IMR-90 (cell line): Measurements from ENCODE around the gene ORC4.

Experiments used
- BHLHE40 ChIP-seq: fragments of 150-350 bp; IDR thresholded peaks from 2 replicates; pipeline ENCODE4 v1.6.1; 2016; ENCODE audit warnings: mild to moderate bottlenecking, low read depth, low read length
- CEBPB ChIP-seq: IDR thresholded peaks from 2 replicates; pipeline ENCODE4 v1.6.1; 2012; ENCODE audit warnings: low read depth, low read length, improper control_type of control experiment
- CTCF ChIP-seq: conservative IDR thresholded peaks from 2 replicates; pipeline ENCODE4 v1.5.1; 2012; ENCODE audit warnings: mild to moderate bottlenecking, low read depth, low read length, improper control_type of control experiment
- POLR2A ChIP-seq: IDR thresholded peaks from 2 replicates; pipeline ENCODE4 v1.6.1; 2012; ENCODE audit warnings: mild to moderate bottlenecking, low read depth, low read length
- RAD21 ChIP-seq: IDR thresholded peaks from 2 replicates; pipeline ENCODE4 v1.6.1; 2012; ENCODE audit warnings: low read length, improper control_type of control experiment

DNA sequence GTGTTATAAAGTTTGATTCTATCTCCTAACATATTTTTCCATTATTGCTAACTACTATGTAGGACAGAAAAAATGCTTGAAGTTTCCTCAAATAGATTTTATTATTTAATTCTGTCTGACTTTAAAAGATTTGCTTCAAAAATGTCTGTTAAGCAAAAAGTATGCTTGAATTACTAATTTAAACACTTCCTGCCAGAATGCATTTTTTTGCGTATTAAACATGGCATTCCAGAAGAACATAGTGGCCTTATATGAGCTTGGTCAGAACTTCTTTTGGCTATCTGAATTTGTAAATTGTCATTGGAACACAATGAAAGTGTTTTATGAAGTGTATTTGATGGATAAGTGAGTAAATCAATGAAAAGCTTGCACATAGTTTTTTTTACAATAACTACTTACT lies 38.1 kb upstream of the ORC4 start:
- no peak for TF ChIP-seq CTCF
- no peak for TF ChIP-seq POLR2A
- TF ChIP-seq RAD21: no peak
- TF ChIP-seq CEBPB: no peak
- TF ChIP-seq BHLHE40: no peak
